CD4-positive, alpha-beta T cell (primary cell): ENCODE measurements around the gene NFIA. TPM values are rescaled to one million over a fixed set of nuclear protein-coding genes. Genes with fewer than 3 reads are reported as not detected.
"Not testable (repeated sequence)": the region's sequence is repeated elsewhere in the genome, so short reads cannot be mapped to it uniquely, and the experiment has no call there.

Source experiments
- ATAC-seq: fragments of 200-7000 bp; cut with Tn5 transposase; one replicate; pipeline ENCODE4 v1.10.0; 2022; ENCODE audit warnings: mild to moderate bottlenecking; ENCODE audit not compliant: poor library complexity
- CTCF ChIA-PET: fragments of 350-600 bp; sonication (Branson Sonifier 250); formaldehyde crosslinking; loops from one replicate; lab custom pipeline; 2021; ENCODE audit warnings: antibody characterized with exemption, inconsistent platforms; lab: Charles Lee
- POLR2A ChIA-PET: fragments of 350-600 bp; sonication (Branson Sonifier 250); formaldehyde crosslinking; loops from one replicate; lab custom pipeline; 2021; ENCODE audit warnings: antibody characterized with exemption, inconsistent platforms; lab: Charles Lee
- DNase-seq, 14 experiments: peaks; one replicate each; pipeline ENCODE4 v3.0.0-alpha.2; 2013 to 2020; ENCODE audit warnings: mixed read lengths in 2 of 14
- H3K27ac ChIP-seq, 2 donors: one replicate each; pipeline versions ENCODE4 v1.5.1 to v1.7.0; 2013; ENCODE audit warnings: low read length in 2 of 2, low read depth in 1 of 2, mild to moderate bottlenecking in 1 of 2
- H3K27me3 ChIP-seq, 2 experiments: 1 replicate in 1 of 2; 2 replicates in 1 of 2; pipeline versions ENCODE4 v1.6.1 to v1.7.0; 2013; ENCODE audit warnings: low read length in 2 of 2, control low read depth in 1 of 2, mild to moderate bottlenecking in 1 of 2, moderate library complexity in 1 of 2; ENCODE audit not compliant: insufficient read depth in 2 of 2, control insufficient read depth in 1 of 2
- H3K36me3 ChIP-seq: one replicate; pipeline ENCODE4 v1.6.1; 2013; ENCODE audit warnings: low read length, control low read depth; ENCODE audit not compliant: insufficient read depth
- H3K4me1 ChIP-seq: one replicate; pipeline ENCODE4 v1.6.1; 2013; ENCODE audit warnings: low read length, control low read depth; ENCODE audit not compliant: insufficient read depth
- H3K4me3 ChIP-seq: one replicate; pipeline ENCODE4 v1.5.1; 2013; ENCODE audit warnings: mild to moderate bottlenecking, low read length, moderate library complexity
- H3K9me3 ChIP-seq, 2 experiments: 1 replicate in 1 of 2; 2 replicates in 1 of 2; pipeline versions ENCODE4 v1.6.1 to v1.7.0; 2013; ENCODE audit warnings: low read length in 2 of 2, mild to moderate bottlenecking in 2 of 2, control low read depth in 1 of 2, moderate library complexity in 1 of 2; ENCODE audit not compliant: control insufficient read depth in 1 of 2, insufficient read depth in 1 of 2
- H3K27ac Mint-ChIP-seq: one replicate; pipeline ENCODE4 v1.8.0; 2020; ENCODE audit warnings: mixed read lengths
- H3K27me3 Mint-ChIP-seq: one replicate; pipeline ENCODE4 v1.8.0; 2021; ENCODE audit warnings: mixed read lengths
- H3K36me3 Mint-ChIP-seq: one replicate; pipeline ENCODE4 v1.8.0; 2021; ENCODE audit warnings: low read depth, mixed read lengths
- H3K4me1 Mint-ChIP-seq: one replicate; pipeline ENCODE4 v1.8.0; 2021; ENCODE audit warnings: low read depth, mixed read lengths
- H3K4me3 Mint-ChIP-seq: one replicate; pipeline ENCODE4 v1.8.0; 2020; ENCODE audit warnings: mild to moderate bottlenecking, mixed read lengths
- H3K9me3 Mint-ChIP-seq: one replicate; pipeline ENCODE4 v1.8.0; 2020; ENCODE audit warnings: mixed read lengths
- intact Hi-C, 2 experiments: fragments of 100-400 bp; cut with DNase I in 1 of 2; cut with micrococcal nuclease in 1 of 2; formaldehyde crosslinking; loops; one replicate each; pipeline versions ENCODE4 v1.15.1 to v1.9.0; 2023 to 2025; cut with DNase I, micrococcal nuclease
- total RNA-seq, 174 experiments: library from RNA in 2 of 174; stranded (reverse) in 2 of 174; gene quantifications; one replicate each; pipeline ENCODE4 v1.2.3 and lab custom pipeline; 2021 to 2026
- TF ChIP-seq, protein P1 (sequence below): fragments of 200-600 bp; IDR thresholded peaks from one replicate; pipeline ENCODE4 v1.8.0; 2022; ENCODE audit warnings: antibody characterized with exemption, mild to moderate bottlenecking

NFIA gene
- total RNA-seq, 2 experiments from 2014 or later: 4.8 to 5.9 TPM

DNA sequence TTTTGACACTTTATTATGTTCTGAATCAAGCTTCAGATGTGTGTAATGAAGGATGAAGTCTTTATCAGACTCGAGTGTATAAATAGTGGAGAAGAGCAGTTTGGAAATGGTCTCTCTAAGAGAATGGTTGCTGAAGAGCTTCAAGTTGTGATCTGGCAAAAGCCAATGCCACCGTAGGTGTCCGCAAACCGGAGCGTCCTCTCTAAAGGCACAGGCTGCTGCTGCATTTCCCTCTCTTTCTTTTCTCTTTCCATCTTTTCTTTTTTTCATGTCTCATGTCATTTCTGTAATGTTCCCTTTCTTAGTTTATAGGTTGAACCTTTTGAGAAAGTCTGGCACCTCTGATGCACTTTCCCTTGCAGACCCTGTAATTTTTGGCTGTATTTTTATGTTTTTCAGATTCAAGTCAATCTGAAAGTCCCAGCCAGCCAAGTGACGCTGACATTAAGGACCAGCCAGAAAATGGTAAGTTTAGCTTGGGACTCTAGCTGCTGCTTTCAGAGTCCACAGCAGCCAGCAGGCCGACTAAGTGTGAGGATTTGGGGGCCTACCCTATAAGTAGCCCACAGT is 194.8 kb downstream of the NFIA start:
- no peaks in the 10 kb centered on the region for H3K9me3 Mint-ChIP-seq
- intact Hi-C loops: no loop called here
- CTCF ChIA-PET: no interaction called here

DNA sequence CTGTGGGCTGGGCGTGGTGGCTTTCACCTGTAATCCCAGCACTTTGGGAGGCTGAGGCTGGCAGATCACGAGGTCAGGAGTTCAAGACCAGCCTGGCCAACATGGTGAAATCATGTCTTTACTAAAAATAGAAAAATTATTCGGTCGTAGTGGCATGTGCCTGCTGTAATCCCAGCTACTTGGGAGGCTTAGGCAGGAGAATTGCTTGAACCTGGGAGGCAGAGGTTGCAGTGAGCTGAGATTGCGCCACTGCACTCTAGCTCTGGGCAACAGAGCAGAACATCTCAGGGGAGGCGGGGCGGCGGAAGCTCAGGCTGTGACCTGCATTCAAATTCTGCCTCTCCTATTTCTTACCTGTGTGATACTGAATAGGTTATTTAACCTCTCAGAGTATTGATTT is 196.1 kb downstream of the NFIA start:
- H3K27me3 Mint-ChIP-seq, H3K36me3 Mint-ChIP-seq, H3K36me3 ChIP-seq, POLR2A ChIA-PET, H3K4me3 Mint-ChIP-seq, CTCF ChIA-PET, H3K4me3 ChIP-seq, intact Hi-C loops, H3K27ac Mint-ChIP-seq, H3K4me1 Mint-ChIP-seq, H3K9me3 Mint-ChIP-seq, H3K9me3 ChIP-seq, H3K27me3 ChIP-seq, H3K4me1 ChIP-seq, ATAC-seq, DNase-seq, H3K27ac ChIP-seq: not testable (repeated sequence)

More for the DNA sequence above, 194.8 kb downstream of the NFIA start:
- no peak overlapping the region for H3K27ac ChIP-seq
- H3K4me1 ChIP-seq: no peaks in the 10 kb centered on the region
- no peak for DNase-seq
- POLR2A ChIA-PET: no interaction called here
- no peaks in the 10 kb centered on the region for H3K4me1 Mint-ChIP-seq
- no peaks in the 10 kb centered on the region for H3K27me3 Mint-ChIP-seq
- TF ChIP-seq, protein P1, sequence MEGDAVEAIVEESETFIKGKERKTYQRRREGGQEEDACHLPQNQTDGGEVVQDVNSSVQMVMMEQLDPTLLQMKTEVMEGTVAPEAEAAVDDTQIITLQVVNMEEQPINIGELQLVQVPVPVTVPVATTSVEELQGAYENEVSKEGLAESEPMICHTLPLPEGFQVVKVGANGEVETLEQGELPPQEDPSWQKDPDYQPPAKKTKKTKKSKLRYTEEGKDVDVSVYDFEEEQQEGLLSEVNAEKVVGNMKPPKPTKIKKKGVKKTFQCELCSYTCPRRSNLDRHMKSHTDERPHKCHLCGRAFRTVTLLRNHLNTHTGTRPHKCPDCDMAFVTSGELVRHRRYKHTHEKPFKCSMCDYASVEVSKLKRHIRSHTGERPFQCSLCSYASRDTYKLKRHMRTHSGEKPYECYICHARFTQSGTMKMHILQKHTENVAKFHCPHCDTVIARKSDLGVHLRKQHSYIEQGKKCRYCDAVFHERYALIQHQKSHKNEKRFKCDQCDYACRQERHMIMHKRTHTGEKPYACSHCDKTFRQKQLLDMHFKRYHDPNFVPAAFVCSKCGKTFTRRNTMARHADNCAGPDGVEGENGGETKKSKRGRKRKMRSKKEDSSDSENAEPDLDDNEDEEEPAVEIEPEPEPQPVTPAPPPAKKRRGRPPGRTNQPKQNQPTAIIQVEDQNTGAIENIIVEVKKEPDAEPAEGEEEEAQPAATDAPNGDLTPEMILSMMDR: no peak
- H3K36me3 ChIP-seq: no peaks in the 10 kb centered on the region
- no peak overlapping the region for H3K4me3 ChIP-seq
- no peaks in the 10 kb centered on the region for H3K36me3 Mint-ChIP-seq
- H3K27ac Mint-ChIP-seq: no peak overlapping the region
- no peaks in the 10 kb centered on the region for H3K9me3 ChIP-seq
- no peaks in the 10 kb centered on the region for H3K27me3 ChIP-seq
- H3K4me3 Mint-ChIP-seq: no peak overlapping the region
- ATAC-seq: no peak

DNA sequence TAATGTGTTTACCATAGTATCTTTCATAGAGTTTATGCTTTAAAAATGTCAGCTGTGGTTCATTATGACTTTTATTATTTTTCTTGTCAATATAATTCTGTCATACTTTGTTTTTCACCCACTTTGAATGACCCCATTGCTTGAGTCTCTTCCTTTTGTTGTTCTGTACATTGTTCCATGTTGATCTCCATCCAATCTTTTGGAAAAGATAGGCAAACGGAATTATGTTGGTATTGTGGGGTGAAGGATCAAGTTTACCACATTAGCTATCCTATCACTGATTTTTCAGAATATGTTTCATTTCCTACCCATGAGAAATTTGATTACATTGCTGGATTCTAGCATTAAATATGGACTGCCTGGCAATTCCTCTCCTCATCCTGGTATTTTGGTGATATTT is 196.6 kb downstream of the NFIA start:
- Histone ChIP-seq H3K4me1 (no peaks in the 10 kb centered on the region), H3K4me3 (no peak overlapping the region), H3K27ac (no peak overlapping the region), H3K9me3 (no peaks in the 10 kb centered on the region), H3K36me3 (no peaks in the 10 kb centered on the region), H3K27me3 (no peaks in the 10 kb centered on the region)
- H3K27me3 Mint-ChIP-seq: no peaks in the 10 kb centered on the region
- no peaks in the 10 kb centered on the region for H3K36me3 Mint-ChIP-seq
- no peak overlapping the region for H3K27ac Mint-ChIP-seq
- H3K9me3 Mint-ChIP-seq: no peaks in the 10 kb centered on the region
- no peaks in the 10 kb centered on the region for H3K4me1 Mint-ChIP-seq
- TF ChIP-seq, protein P1: no peak
- DNase-seq: no peak
- H3K4me3 Mint-ChIP-seq: no peak overlapping the region
- intact Hi-C loops: no loop called here
- CTCF ChIA-PET: interaction anchor here (0.8 to 1.2 kb wide), 3 partner anchors 10 to 22 kb away, joined by 3 to 4 read pairs (median 3); no protein-coding TSS in a partner anchor
- no peak for ATAC-seq
- POLR2A ChIA-PET: no interaction called here

DNA sequence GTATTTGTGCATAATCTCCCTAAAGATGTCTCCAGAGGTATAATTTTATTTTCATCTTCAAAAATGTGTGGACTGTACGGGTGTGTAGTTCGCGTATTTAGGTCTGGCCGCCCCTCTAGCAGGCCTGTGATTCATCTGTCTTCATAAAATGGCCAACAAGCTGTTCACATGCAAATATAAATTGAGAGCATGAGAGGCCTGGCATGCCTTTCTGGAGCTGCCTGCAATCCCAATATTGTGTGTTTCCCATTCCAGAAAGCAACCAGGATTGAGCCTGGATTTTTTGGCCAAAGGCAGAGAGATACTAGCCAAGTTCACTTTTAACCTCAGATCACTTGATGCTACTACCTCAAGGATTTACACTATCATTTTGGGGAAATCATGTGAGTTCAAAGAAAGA is 197.2 kb downstream of the NFIA start:
- ATAC-seq: no peak
- ChIA-PET POLR2A (interaction anchor here (0.5 kb wide), 1 partner anchor 28 kb away, joined by 3 read pairs; no protein-coding TSS in a partner anchor), CTCF (interaction anchor here (0.8 to 1.2 kb wide), 3 partner anchors 10 to 21 kb away, joined by 3 to 4 read pairs (median 3); no protein-coding TSS in a partner anchor)
- H3K27ac Mint-ChIP-seq: no peak overlapping the region
- TF ChIP-seq, protein P1: no peak
- H3K9me3 Mint-ChIP-seq: no peaks in the 10 kb centered on the region
- H3K4me3 Mint-ChIP-seq: no peak overlapping the region
- intact Hi-C loops: no loop called here
- DNase-seq: no peak
- no peaks in the 10 kb centered on the region for H3K36me3 ChIP-seq
- H3K27me3 Mint-ChIP-seq: no peaks in the 10 kb centered on the region
- no peaks in the 10 kb centered on the region for H3K9me3 ChIP-seq
- no peaks in the 10 kb centered on the region for H3K36me3 Mint-ChIP-seq
- H3K4me1 Mint-ChIP-seq: no peaks in the 10 kb centered on the region
- H3K27me3 ChIP-seq: no peaks in the 10 kb centered on the region
- H3K4me1 ChIP-seq: no peaks in the 10 kb centered on the region
- H3K4me3 ChIP-seq: no peak overlapping the region
- no peak overlapping the region for H3K27ac ChIP-seq
